Bone marrow (tissue), 2 donors: Measurements from ENCODE around the gene RAB3A.

Experiments used
- DNase-seq, 2 donors: peaks; one replicate each; lab custom pipeline; 2025; lab: John Stamatoyannopoulos, UW

RAB3A gene

GRCh38 chr19:18150776-18151624 is 52.8 kb downstream of the RAB3A start:
- DNase-seq, result no peak

- no peak for DNase-seq
Measured at GRCh38 chr19:18149596-18149975, 54.3 kb downstream of the RAB3A start.

GRCh38 chr19:18147396-18147795 is 56.4 kb downstream of the RAB3A start:
- DNase-seq, result no peak
